RWPE1 (cell line): ENCODE results near the gene MBTPS2.

ENCODE experiments used
- CTCF ChIA-PET: fragments of 350-600 bp; sonication (Branson Sonifier 250); formaldehyde crosslinking; extraction: SDS; loops from one replicate; lab custom pipeline; 2021; lab: Yijun Ruan, JAX
- POLR2A ChIA-PET: fragments of 400-600 bp; formaldehyde crosslinking; extraction: SDS; loops from one replicate; lab custom pipeline; 2020; ENCODE audit warnings: antibody characterized with exemption; ENCODE audit not compliant: low non-redundant PET; lab: Yijun Ruan, JAX
- DNase-seq: peaks from one replicate; pipeline ENCODE4 v3.0.0; 2012; ENCODE audit warnings: low spot score
- H3K27ac ChIP-seq: fragments of 450-650 bp; 2 replicates; pipeline ENCODE4 v1.5.1; 2017
- TF ChIP-seq, protein P1 (sequence below): fragments of 450-650 bp; conservative IDR thresholded peaks from 2 replicates; pipeline ENCODE4 v1.5.1; 2017; ENCODE audit warnings: low read depth, mild to moderate bottlenecking

The MBTPS2 gene

GRCh38 chrX:21905953-21906352, 66.5 kb downstream of the MBTPS2 start:
- TF ChIP-seq, protein P1, sequence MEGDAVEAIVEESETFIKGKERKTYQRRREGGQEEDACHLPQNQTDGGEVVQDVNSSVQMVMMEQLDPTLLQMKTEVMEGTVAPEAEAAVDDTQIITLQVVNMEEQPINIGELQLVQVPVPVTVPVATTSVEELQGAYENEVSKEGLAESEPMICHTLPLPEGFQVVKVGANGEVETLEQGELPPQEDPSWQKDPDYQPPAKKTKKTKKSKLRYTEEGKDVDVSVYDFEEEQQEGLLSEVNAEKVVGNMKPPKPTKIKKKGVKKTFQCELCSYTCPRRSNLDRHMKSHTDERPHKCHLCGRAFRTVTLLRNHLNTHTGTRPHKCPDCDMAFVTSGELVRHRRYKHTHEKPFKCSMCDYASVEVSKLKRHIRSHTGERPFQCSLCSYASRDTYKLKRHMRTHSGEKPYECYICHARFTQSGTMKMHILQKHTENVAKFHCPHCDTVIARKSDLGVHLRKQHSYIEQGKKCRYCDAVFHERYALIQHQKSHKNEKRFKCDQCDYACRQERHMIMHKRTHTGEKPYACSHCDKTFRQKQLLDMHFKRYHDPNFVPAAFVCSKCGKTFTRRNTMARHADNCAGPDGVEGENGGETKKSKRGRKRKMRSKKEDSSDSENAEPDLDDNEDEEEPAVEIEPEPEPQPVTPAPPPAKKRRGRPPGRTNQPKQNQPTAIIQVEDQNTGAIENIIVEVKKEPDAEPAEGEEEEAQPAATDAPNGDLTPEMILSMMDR = no peak
- POLR2A ChIA-PET = no interaction called here
- CTCF ChIA-PET = interaction anchor here (0.7 kb wide), 1 partner anchor 26 kb away, joined by 4 read pairs; no protein-coding TSS in a partner anchor
- no peak for DNase-seq
- no peak overlapping the region for H3K27ac ChIP-seq

DNA sequence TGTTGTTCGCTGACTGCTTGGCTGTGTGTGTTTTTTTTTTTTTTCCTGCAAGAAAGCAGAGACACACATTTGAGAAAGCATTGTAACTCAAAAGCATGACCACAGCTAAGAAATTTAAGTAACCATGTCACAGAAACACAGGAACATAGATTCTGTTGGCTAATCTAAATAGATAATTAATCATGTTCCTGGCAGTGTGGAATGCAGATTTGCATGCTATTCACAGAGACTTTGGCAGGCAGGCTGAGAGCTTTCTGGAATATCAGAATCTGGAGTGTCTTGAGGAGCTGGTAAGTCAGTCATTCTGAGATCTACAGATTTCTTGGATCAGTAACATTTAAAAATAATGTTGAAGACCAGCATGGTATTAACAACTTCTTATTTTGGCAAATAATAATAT, 67.8 kb downstream of the MBTPS2 start:
- DNase-seq = no peak
- TF ChIP-seq, protein P1 = no peak
- H3K27ac ChIP-seq = no peak overlapping the region
- CTCF ChIA-PET = no interaction called here
- POLR2A ChIA-PET = no interaction called here

DNA sequence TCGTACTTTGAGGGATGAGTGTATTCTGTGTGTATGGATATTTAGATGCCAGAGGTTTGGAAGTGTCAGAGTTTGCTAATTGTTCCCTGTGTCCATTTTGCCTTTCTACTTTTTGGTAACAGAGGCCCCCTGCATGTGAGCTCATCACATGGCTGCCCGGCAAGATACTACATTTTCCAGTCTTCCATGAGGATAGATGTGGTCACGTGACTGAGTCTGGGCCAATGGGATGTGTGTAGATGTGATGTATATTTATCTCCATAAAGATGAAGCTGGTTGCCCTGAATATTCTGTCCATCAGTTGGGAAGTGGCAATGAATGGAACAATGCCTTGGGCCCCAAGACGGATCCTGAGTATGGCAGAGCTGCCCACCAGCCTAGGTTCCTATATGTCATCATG, 72.1 kb downstream of the MBTPS2 start:
- TF ChIP-seq, protein P1 = no peak
- no peak overlapping the region for H3K27ac ChIP-seq
- DNase-seq = no peak
- CTCF ChIA-PET = interaction anchor here (0.5 kb wide), 1 partner anchor 1725 kb away, joined by 4 read pairs; no protein-coding TSS in a partner anchor
- POLR2A ChIA-PET = no interaction called here

DNA sequence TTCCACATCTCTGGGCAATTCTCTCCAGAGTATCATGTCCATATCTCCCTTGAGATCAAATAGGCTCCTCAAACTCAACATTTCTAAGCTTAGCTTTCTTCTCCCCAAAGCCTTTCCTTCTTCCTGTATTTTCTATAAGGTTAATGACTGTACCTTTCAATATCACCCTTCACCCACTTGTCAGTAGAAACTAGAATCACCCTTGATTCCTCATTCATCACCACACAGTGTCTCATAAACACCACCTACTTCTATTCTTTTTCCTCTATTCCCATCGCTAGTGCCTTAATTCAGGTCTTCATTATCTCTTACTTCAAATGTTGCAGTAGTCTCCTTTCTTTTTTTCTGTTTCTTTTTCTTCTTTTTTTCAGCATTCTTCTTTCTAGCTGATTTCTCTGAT, 72.8 kb downstream of the MBTPS2 start:
- CTCF ChIA-PET = interaction anchor here (0.5 kb wide), 1 partner anchor 1726 kb away, joined by 4 read pairs; no protein-coding TSS in a partner anchor

DNA sequence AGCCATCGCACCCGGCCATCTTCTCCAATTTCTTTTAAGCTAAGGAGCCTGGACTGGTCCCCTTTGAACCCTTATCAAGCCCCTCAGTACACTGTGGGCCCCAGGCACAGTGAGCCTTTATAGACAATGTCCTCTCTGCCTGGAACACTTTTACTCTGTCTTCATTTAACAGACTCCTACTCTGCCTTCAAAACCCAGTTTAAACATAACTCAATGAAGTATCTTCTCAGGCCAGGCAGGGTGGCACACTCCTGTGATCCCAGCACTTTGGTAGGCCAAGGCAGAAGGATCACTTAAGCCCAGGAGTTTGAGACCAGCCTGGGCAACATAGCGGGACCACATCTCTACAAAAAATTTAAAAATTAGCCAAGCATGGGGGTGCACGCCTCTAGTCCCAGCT, 73.6 kb downstream of the MBTPS2 start:
- no peak for DNase-seq
- CTCF ChIA-PET = no interaction called here
- no peak overlapping the region for H3K27ac ChIP-seq
- TF ChIP-seq, protein P1 = no peak
- POLR2A ChIA-PET = no interaction called here

More for the DNA sequence above, 72.8 kb downstream of the MBTPS2 start:
- POLR2A ChIA-PET = no interaction called here
- no peak for DNase-seq
- no peak overlapping the region for H3K27ac ChIP-seq
- TF ChIP-seq, protein P1 = no peak

GRCh38 chrX:21926116-21926515, 86.7 kb downstream of the MBTPS2 start:
- no peak for DNase-seq
- ChIA-PET POLR2A (no interaction called here), CTCF (no interaction called here)
- no peak overlapping the region for H3K27ac ChIP-seq
- TF ChIP-seq, protein P1 = no peak
